HG03196 (cell line): ENCODE results near the gene GNAQ.

Source experiments
- ATAC-seq: cut with Tn5 transposase; IDR thresholded peaks from one replicate; pipeline ENCODE4 v1.9.1; 2021; ENCODE audit not compliant: unreplicated experiment

The GNAQ gene

DNA sequence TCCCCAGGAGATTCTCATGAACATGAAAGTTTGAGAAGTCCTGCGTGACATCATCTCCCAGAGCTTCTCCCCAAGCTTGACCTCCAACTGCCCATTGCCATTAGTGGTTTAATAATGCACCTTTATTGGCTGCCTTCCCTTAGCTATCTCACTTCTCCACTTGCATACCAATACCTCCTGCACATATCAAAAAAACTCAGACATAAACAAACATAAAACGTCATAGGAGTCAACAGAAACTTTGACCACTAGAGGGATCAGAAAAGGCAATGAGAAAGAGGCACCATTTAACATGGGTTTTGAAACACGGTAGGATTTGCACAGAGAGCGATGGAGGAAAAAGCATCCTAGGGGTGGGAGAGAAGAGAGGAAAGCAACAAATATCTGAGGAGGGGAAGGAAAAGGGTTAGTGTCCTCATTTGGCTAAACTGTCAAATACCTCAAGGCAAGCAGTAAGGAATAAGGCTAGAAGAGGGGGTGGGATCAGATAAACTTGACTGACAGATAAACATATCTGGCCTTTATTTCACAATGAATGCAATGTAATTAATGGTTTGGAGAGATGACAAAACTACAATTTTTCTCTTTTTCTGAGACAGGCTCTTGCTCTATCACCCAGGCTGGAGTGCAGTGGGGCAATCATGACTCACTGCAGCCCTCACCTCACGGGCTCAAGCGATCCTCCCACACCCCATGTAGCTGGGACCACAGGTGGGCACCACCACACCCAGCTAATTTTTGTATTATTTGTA, 27.0 kb downstream of the GNAQ start:
- ATAC-seq = no peak

DNA sequence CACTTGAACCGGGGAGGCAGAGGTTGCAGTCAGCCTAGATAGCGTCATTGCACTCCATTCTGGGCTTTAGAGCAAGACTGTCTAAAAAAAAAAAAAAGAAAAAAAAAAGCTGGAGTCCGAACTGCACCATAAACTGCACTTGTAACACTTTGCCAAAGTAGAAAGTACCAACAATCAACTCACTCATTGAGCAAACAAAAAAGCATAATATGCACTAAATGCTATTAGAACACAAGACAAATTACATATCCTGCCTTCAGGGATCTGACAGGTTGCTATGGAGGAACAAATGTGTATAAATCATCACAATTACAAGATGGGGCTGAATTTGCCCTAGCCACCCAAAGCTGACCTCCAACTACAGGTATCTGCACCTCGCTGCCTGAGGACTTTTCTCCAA, 27.9 kb downstream of the GNAQ start:
- no peak for ATAC-seq

DNA sequence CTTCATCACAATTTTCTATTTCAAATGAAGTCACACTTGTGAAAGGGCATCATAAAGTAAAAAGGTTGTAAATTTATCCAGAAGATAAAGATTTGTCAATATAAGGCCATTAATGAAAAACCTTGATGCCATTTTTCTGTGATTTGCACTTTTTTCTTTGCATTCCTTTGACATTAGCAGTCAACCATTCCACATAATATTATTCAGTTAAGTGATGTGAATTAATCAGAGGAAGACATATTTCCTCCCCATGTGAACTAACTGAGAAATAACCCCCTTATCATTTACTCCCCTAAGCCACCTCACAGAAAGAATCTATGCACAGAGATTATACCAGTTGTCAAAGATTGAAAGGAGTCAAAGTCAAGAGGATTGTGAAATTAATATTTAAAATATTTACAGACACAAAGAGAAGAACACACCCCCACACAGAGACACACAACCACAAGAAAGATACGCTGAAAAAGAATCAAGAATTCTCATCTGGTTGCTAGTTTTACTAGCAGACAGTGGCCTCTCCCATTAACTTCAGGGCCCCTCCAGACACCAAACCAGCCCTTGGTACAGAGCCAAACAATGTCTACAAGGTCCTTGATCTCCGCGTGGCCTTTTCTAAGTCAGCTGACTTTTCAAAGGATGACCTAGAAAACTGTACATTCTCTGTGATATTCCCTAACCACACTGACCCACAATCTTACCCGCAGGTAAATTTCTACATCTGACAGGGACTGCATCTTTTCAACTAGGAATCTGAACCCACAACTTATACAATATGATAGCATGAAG, 29.5 kb downstream of the GNAQ start:
- ATAC-seq = no peak

DNA sequence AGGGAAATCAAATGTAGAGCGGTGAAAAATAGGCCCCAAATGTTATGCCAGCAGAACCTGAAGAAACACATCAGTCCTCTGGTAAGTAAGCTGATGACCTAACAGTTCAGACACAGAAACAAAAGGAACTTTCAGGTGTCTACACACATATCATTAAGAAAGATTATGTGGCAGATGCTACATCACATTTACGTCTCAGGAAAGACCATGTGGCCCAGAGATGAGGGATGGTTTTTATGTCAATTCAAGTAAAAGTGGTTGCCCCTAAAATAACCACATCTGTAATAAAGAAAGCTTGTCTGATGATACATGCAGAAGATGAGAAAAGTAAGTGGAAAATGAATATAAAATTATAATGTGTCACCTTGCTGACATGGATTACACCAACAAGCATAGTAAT, 31.4 kb downstream of the GNAQ start:
- ATAC-seq = no peak

DNA sequence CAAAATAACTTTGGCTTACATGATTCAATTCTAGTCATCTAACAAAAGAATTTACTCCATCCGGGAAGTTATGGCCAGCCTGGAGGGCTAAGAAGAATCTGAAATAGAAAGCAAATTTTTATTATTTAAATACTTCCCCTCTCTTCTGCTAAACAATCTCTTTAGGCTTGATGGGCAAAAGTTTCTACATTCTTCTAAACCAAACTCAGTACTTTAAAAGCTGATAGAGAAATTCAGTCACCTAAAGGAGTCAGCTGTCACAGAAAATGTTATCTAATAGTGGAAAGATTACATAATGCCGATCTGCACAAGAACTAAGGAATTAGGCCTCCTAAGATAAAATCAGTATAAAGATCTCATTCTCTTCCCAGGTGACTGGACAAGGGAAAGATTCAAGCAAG, 32.4 kb downstream of the GNAQ start:
- ATAC-seq = no peak

DNA sequence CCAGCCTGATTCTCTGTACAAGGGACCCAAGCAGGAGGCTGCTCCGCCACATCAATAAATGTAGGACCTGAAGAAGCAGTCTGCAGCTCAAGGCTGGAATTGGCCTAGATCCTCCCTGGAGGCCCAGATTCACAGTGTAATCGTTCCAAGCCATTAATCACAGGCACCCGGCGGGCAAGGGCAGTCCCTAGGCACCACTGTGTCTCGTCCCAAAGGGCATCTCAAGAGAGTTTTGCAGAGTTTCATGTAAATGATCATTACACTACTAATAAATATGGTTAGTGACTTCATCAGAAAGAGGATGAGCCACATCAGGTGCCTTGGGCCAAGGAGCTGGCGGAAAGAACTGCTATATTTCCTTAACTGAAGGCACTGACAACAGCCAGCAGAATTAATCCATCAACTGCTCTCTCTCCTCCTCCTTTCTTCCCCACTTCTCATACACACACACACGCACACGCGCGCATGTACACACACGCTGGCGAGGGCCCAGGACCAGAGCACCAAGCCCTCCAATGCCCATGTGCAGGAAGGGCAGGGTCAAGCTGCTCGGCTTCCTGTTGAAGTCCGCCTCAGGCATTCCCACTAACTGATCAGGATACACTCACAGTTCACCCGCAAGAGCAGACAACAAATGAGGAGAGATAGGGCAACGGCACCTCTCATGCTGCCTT, 33.9 kb downstream of the GNAQ start:
- no peak for ATAC-seq

DNA sequence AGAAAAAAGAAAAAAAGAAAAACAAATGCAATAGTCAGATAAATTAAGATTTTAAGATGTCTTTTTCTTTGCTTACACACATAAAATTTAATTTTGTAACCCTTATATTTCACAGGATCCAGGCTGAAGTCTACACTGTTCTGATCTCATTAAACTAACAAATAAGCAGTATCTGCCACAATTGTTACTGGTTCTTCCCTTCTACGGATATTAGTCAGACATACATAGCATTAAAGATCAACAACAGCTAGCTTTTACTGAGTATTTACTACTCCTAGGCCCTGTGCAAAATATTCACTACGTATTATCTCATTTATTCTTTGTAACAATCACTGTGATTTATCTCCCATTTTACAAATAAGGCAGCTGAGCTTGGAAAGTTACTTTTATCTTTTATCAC, 34.9 kb downstream of the GNAQ start:
- ATAC-seq = no peak

DNA sequence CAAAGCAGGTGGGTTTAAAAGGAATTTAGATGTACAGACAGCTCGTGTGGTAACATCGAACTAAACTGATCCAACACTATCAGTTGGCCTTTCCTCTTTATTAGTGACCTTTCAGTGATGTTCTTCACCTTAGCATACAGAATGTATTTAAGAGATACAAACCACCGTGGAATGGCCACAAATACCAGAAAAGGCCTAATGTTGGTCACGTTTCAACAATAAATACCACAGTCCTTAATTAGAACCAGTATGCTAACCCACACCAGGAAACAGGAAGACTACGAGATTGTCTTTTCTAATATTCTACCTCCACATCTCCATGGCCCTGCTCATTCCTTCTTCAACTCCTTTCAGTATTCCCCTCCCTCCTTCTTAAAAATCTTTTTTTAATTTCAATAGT, 40.4 kb downstream of the GNAQ start:
- no peak for ATAC-seq

DNA sequence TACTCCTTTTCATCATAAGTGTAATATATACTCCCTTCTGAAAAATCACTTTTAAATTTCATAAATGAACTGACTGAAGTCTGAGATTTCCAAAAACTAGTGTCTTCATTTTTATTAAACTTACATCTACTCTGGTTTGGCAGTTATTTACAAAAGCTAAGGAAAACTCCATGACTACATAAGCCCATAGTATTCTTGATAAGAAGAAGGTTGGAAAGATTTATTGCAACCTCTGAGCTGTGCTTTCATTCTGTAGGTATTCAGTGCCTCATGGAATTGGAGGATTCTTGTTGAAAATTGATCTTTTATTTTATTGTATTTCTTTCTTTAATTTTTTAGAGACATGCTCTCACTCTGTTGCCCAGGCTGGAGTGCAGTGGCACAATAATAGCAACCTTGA, 41.7 kb downstream of the GNAQ start:
- no peak for ATAC-seq

DNA sequence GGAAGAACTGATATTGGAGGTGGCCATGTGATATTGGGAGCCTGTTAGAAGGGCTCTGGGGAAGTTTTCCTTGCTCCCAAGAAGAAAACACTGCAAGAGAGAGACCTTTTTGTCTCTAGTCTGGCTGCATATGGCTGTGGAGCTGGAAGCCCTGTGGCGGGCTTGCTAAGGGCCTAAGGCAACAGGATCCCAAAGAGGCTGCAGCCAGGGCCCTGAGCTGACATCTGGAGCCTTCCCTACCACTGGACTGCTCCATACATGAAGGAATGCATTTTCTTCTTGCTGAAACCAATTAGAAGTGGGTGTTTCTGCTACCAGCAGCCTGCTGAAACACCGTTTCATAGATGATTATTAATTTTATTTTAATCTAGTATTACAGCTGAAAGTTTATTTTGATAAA, 42.2 kb downstream of the GNAQ start:
- no peak for ATAC-seq

DNA sequence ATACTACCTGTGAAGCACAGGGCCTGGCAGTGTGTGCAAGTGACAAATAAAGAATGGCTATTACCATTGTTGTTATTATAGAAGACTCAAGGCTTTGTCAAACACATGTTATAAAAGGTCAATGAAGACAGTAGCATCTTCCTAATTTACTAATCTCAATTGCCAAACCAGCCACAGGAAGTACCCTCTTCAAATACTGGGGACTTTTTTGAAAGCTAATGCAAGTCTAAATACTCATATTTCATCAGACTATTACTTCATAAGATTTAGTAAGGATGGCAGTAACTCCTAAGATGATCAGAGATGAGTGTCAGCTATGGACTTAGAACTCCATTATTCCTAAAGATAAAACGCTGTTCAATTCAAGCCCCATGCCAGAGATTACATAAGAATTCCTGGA, 43.0 kb downstream of the GNAQ start:
- no peak for ATAC-seq

DNA sequence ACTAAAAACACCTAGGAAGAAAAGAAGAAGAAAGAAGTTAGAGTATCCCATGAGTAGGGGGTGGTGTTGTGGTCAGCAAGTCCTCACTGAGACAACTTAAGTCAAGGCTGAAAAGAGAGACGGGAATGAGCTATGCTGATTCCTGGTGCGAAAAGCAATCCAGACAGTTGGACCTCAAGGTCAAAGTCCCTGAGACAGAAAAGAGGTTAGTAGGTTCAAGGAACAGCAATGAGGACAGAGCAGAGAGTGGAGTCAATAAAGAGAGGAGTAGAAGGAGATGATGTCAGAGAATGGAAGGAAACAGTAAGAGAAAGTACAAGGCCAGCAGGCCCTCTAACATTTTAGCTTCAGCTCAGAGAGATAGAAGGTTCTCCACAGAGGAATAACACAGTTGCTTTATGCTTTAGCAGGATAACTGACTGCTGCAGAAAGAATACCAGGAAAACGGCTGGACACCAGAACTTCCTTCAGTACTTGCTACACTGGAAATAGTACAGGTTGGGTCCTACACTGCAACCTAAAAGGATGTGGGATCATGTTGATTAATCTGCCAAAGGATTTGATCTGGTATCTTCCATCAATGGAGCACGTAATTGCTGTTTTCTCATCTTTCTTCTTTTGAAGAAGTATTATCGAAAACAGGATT, 43.6 kb downstream of the GNAQ start:
- no peak for ATAC-seq

DNA sequence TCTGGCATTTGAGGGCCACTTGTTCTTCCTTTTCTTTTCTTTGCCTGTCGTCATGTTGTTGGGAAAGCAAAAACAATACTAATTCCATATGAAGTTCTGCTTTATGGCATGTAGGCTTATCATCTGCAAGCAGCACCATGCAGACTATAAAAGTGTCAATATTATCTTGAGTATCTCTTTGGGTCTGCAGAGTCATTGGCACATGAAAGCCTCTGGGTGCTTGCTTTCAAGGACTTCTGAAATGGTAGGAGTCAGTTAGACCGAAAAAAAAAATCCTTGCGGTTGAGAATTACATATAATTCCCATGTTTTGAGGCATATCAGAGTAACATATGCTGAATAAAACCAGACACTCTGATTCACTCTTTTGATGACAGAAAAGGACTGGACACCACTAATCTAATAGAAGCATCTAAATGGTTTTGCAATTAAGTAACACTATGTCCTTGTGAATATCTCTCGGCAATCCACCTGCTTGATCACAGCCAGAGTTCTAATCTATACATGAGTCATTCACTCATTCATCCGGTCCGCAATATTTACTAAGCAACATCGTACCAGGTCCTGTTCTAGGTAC, 44.4 kb downstream of the GNAQ start:
- no peak for ATAC-seq

DNA sequence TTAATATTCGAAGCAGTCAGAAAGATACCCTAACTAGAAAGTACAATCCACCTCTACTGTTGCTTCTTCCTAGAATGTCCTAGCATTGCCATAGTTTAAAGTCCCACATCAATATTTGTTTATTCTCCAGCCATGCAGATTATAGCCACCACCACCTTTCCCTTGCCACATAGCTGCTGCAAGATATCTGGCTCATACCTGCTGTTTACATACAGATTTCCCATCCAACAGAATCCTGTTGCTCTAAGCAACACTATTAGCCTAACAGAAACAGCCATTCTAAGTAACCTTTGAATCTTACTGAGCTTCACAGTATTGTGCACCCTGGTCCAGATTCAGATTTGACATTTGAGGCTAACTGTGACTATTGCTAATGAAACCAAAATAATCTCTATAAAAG, 45.6 kb downstream of the GNAQ start:
- no peak for ATAC-seq

DNA sequence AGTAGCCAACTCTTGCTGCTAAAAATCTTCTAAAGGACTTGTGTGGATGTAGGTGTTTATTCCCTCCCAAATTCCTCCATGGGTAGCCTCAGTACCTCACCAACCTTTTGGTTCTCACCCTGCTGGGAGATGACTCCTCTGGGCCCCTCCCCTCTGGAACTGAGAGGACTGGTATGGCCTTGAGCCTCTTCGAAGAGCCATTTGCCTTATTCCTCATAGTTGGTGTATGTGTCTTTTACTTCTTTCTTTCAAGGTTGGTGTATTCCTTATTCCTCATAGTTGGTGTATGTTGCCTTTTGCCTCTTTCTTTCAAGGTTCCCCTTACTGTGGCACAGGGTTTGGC, 48.3 kb downstream of the GNAQ start:
- ATAC-seq = no peak

DNA sequence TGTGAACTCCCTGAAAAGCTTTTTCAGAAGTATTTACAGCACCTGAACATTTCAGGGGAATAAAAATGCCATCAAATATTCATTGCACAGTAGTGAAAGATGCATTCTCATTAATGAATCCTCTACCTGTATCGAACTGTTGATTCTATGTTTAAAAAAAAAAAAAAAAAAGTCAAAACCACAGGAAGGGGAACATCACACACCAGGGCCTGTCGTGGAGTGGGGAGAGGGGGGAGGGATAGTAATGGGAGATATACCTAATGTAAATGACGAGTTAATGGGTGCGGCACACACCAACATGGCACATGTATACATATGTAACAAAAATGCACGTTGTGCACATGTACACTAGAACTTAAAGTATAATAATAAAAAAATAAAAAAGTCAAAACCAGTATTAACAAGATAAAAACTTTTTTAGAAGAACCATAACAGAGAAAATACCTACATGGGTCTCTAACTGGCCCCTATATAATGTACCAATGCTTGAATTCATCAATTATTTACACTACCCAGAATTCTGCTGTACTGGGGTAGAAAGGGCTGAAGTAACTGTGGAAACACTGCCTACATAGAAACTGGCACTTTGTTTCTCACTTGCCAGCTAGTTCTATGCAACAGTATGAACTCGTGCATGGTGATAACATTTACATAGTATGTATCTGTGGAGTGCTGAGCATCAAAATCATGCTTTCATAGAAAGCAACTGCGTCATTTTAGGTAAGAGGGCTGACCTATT, 48.9 kb downstream of the GNAQ start:
- ATAC-seq = no peak

DNA sequence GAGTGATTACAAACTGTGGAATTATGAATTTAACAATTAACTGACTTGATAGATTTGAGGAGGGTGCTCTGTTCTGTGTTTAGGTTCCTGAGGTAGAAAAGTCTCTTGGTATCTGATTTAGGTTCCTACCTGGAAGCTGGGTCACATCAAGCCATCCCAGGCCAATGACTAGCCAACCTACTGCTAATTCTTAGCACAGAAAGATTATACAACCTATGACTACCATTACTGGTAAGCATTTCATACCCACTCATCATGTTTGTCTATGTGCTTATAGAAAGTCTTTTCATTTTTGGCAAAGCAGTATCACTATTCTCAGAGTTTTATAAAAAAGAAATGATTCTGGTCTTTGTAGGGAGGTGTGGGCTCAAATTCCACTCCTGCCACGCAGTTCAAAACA, 49.7 kb downstream of the GNAQ start:
- ATAC-seq = no peak

DNA sequence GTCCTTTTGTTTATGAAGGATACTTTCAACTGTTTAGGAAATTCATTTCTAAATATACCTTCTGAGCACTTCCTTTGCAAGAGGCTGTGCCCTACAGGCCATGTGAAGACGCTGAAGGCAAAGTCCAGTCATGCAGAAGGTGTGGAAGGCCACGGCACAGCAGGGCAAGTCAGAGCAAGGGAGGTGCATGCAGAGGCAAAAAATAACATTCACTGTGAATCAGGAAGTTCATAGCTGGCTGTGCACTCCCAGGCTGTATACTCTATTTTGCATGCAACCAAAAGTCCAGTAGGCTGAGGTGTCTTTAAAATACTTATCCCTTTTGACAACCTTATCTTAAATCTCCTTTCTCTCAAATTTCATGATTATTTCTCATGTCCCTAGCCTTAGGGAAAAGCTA, 50.3 kb downstream of the GNAQ start:
- no peak for ATAC-seq

DNA sequence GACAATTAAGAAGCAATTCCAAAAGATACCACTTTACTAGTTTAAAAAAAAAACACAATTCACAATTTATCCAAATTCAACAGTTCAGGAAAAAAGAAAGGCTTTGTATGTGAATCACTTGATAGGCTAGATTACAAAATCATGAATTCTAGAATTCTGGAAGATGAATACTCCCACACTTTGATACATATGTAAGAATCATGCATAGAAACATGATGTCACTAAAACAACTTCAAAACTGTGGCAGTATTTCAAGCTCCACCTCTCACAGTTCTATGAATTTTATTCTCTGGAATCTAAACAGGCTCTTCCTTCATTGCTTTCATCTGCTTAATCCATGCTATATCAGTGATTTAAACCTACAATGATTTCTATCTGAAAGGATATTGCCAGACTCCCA, 51.0 kb downstream of the GNAQ start:
- no peak for ATAC-seq

DNA sequence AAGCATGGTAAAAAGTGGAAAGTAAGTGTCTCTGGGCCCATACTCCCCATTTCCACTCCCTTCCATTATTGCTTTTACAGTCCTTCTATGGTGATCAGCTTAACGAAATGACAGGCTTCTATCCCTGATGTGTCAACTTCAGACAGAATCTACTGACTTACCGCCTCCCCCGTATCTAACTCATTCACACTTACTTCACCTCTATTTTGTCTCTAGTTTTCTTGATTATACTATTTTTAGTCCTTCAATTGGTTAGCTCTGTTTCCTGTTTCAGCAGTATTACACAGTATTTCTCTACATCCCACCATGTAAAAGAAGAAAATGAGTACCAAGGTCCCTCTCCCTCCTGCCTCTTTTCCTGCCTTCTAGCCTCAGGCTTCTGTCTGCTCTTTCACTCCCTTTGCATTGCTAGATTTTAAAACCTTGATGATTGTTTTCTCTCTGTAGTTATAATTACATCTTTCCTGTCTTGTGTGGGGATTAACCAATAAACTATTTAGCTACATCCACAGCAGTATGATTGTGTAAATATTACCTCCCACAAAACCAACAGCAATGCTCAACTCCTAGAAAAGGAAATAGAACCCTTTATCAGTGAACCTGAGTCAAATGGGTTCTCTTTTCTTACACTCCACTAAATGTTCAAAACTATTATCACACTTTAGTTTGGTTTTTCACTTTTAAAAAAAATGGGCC, 53.4 kb downstream of the GNAQ start:
- no peak for ATAC-seq
